ENCODE data around the gene KRAS. TPM values are rescaled to one million over a fixed set of nuclear protein-coding genes. Genes with fewer than 3 reads are reported as not detected.

Gene KRAS
- total and polyA plus RNA-seq, 12 donors: 3.6 to 21.3 (median 11.6) TPM

- H3K27ac ChIP-seq: peak overlapping the region in 1 of 5 donors; percentile 15
- TF ChIP-seq CTCF (IDR thresholded peaks at IDR 0.05) (peak in 1 of 6 experiments; percentile 4), POLR2A (IDR thresholded peaks at IDR 0.05) (no peak)
- intact Hi-C loops (cut with DNase I): no loop called here
- no peaks in the 10 kb centered on the region for H3K36me3 ChIP-seq (replicated peaks in 1 of 2)
- DNase-seq: peak in 1 of 7 donors; percentile 22
- no peaks in the 10 kb centered on the region for H3K27me3 ChIP-seq
- no peaks in the 10 kb centered on the region for H3K9me3 ChIP-seq (replicated peaks in 1 of 3)
- peak overlapping the region in 1 of 4 donors; percentile 28 for H3K4me3 ChIP-seq
- WGBS, 4 donors: 22 to 37% (median 29%) methylated on average over 3 of the region's 3 CpGs
- peaks cover 0 to 11% of the 10 kb centered on the region in 2 donors for H3K4me1 ChIP-seq (replicated peaks in 1 of 2)
Measured at GRCh38 chr12:25186788-25187402, 63.8 kb downstream of the KRAS start.

GRCh38 chr12:25186038-25186787 is 64.5 kb downstream of the KRAS start:
- Histone ChIP-seq H3K36me3 (replicated peaks in 1 of 2) (no peaks in the 10 kb centered on the region), H3K9me3 (replicated peaks in 1 of 3) (no peaks in the 10 kb centered on the region), H3K4me3 (peak overlapping the region in 1 of 4 donors; percentile 28), H3K27me3 (no peaks in the 10 kb centered on the region), H3K27ac (no peak overlapping the region), H3K4me1 (replicated peaks in 1 of 2) (peaks cover 0 to 11% of the 10 kb centered on the region in 2 donors)
- DNase-seq: no peak
- no peak for TF ChIP-seq CTCF (IDR thresholded peaks at IDR 0.05)
- TF ChIP-seq POLR2A (IDR thresholded peaks at IDR 0.05): no peak
- 60 to 83% (median 78%) methylated on average over 4 of the region's 4 CpGs for WGBS, 4 donors
- intact Hi-C loops (cut with DNase I): no loop called here

- peaks cover 0 to 3% (median 0%) of the 10 kb centered on the region in 3 donors for H3K9me3 ChIP-seq (replicated peaks in 1 of 3)
- no peaks in the 10 kb centered on the region for H3K27me3 ChIP-seq
Measured at GRCh38 chr12:25184132-25184531, 66.6 kb downstream of the KRAS start.

More at GRCh38 chr12:25184132-25184531, 66.6 kb downstream of the KRAS start:
- no peak for DNase-seq
- Histone ChIP-seq H3K27ac (no peak overlapping the region), H3K4me3 (no peak overlapping the region), H3K4me1 (replicated peaks in 1 of 2) (peaks cover 0 to 11% of the 10 kb centered on the region in 2 donors), H3K36me3 (replicated peaks in 1 of 2) (no peaks in the 10 kb centered on the region)
- intact Hi-C loops (cut with DNase I): no loop called here
- TF ChIP-seq CTCF (IDR thresholded peaks at IDR 0.05): no peak
- no peak for TF ChIP-seq POLR2A (IDR thresholded peaks at IDR 0.05)
- WGBS, 4 donors: 49 to 93% (median 59%) methylated on average over 2 of the region's 2 CpGs
